ENCODE results near the gene ERCC6L2. TPM values are rescaled to one million over a fixed set of nuclear protein-coding genes. Genes with fewer than 3 reads are reported as not detected.

The ERCC6L2 gene
- total and polyA plus RNA-seq, 9 of the 15 experiments (the other 6 are each of a cell fraction or from before 2014, with no cell fraction given) = 7.8 to 42.8 (median 23.6) TPM

- DNase-seq (ENCODE audit: extremely low read depth in 1 of 4, low spot score in 3 of 4) (no peak), ATAC-seq (no peak), FAIRE-seq (peak; percentile 6)
- intact Hi-C loops (cut with micrococcal nuclease) = no loop called here
- Histone ChIP-seq H3K27me3 (ENCODE audit: control insufficient read depth in 2 of 2, insufficient read depth in 2 of 2, low read length in 2 of 2) (no peaks in the 10 kb centered on the region), H3K9me1 (ENCODE audit: control insufficient read depth, insufficient read depth, low read length) (no peaks in the 10 kb centered on the region), H4K20me1 (replicated peaks; ENCODE audit: control insufficient read depth, insufficient read depth, low read length) (no peaks in the 10 kb centered on the region), H3K36me3 (ENCODE audit: control insufficient read depth, insufficient read depth, low read length) (peaks cover 23% of the 10 kb centered on the region; the same call in 2 of the 3 replicates), H3K9me3 (replicated peaks; ENCODE audit: control insufficient read depth, insufficient read depth, low read depth, low read length) (no peaks in the 10 kb centered on the region), H3K27ac (ENCODE audit: extremely low read depth, low read depth, low read length) (no peak overlapping the region), H3K4me2 (ENCODE audit: insufficient read depth, low read length) (no peak overlapping the region), H3K9ac (ENCODE audit: insufficient read depth in 1 of 2, low read depth in 2 of 2, low read length in 2 of 2) (no peak overlapping the region), H2AFZ (ENCODE audit: low read depth, low read length) (no peak overlapping the region), H3K79me2 (ENCODE audit: control insufficient read depth, insufficient read depth, low read length) (no peaks in the 10 kb centered on the region), H3K4me1 (replicated peaks in 1 of 2; ENCODE audit: control insufficient read depth in 2 of 2, insufficient read depth in 2 of 2, low read length in 2 of 2) (no peaks in the 10 kb centered on the region), H3K4me3 (no peak overlapping the region)
- in situ Hi-C loops (cut with MboI) = no loop called here
- TF ChIP-seq ZBTB17 (CRISPR knock-in tag; IDR thresholded peaks at IDR 0.05) (no peak), CEBPG (CRISPR knock-in tag; IDR thresholded peaks at IDR 0.05) (no peak), CEBPG (tag; conservative IDR thresholded peaks at IDR 0.05 in 1 of 2, IDR thresholded peaks at IDR 0.05 in 1 of 2) (peak; percentile 67 to 72; a peak in 3 of 4 replicates)
- 88% methylated on average over 8 of the region's 8 CpGs for WGBS (ENCODE audit: insufficient coverage, low coverage, missing lambda C conversion rate)
- CTCF ChIA-PET (ENCODE audit: low intra/inter-chr PET ratio) = no interaction called here
- POLR2A ChIA-PET = no interaction called here
- BruUV-seq (replicated peaks) = no TSS peak
Measured at GRCh38 chr9:95980262-95981125, 105.0 kb downstream of the ERCC6L2 start.

DNA sequence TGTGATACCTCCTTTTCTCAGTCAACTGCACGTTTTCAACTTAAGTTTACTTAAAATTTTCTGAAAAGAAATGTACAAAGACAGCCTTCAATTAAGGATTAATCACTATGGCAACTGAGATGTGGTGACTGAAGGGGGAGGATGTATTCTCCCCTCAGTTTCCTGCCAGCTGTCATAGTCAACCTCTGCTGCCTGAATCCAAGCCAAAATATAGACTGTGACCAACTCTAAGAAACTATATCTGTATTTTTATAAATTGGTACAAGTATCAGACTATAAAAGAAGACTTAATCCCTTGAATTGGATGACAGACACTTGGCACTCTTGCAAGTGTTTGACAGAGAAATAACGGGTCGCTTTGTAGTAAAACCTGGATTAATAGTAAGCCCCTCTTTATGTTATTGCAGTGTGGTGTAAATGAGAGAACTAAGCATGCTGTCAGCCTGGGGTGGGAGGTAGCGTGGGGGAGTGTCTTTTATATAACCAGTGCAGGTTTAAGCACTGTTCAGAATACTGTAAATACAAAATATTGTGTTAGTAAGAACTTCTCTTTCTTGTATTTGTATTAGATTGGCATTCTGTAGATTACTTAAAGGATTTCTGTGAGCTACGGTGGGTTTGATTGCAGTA, 106.4 kb downstream of the ERCC6L2 start:
- no peak overlapping the region for H3K4me3 ChIP-seq
- no peaks in the 10 kb centered on the region for H4K20me1 ChIP-seq (replicated peaks; ENCODE audit: control insufficient read depth, insufficient read depth, low read length)
- in situ Hi-C loops (cut with MboI) (no loop called here), intact Hi-C loops (cut with micrococcal nuclease) (no loop called here)
- no peak overlapping the region for H3K4me2 ChIP-seq (ENCODE audit: insufficient read depth, low read length)
- TF ChIP-seq ZBTB7A (IDR thresholded peaks at IDR 0.05; ENCODE audit: borderline replicate concordance, control insufficient read depth, low read depth, low read length) (no peak), RFX1 (IDR thresholded peaks at IDR 0.05) (peak; percentile 33; the same call in 1 of the 2 replicates), RBM25 (IDR thresholded peaks at IDR 0.05; ENCODE audit: low read depth, low read length, severe bottlenecking) (no peak)
- H3K27me3 ChIP-seq (ENCODE audit: control insufficient read depth in 2 of 2, insufficient read depth in 2 of 2, low read length in 2 of 2) = no peaks in the 10 kb centered on the region
- no peaks in the 10 kb centered on the region for H3K79me2 ChIP-seq (ENCODE audit: control insufficient read depth, insufficient read depth, low read length)
- no TSS peak for BruUV-seq (replicated peaks)
- CTCF ChIA-PET (ENCODE audit: low intra/inter-chr PET ratio) = no interaction called here
- H3K9me3 ChIP-seq (replicated peaks; ENCODE audit: control insufficient read depth, insufficient read depth, low read depth, low read length) = no peaks in the 10 kb centered on the region
- no peak overlapping the region for H2AFZ ChIP-seq (ENCODE audit: low read depth, low read length)
- no peak for ATAC-seq
- H3K9ac ChIP-seq (ENCODE audit: insufficient read depth in 1 of 2, low read depth in 2 of 2, low read length in 2 of 2) = no peak overlapping the region
- peaks cover 23% of the 10 kb centered on the region; the same call in 2 of the 3 replicates for H3K36me3 ChIP-seq (ENCODE audit: control insufficient read depth, insufficient read depth, low read length)
- H3K27ac ChIP-seq (ENCODE audit: extremely low read depth, low read depth, low read length) = no peak overlapping the region
- no peak for DNase-seq (ENCODE audit: extremely low read depth in 1 of 4, low spot score in 3 of 4)
- no peak for FAIRE-seq
- H3K9me1 ChIP-seq (ENCODE audit: control insufficient read depth, insufficient read depth, low read length) = no peaks in the 10 kb centered on the region
- POLR2A ChIA-PET = no interaction called here
- H3K4me1 ChIP-seq (replicated peaks in 1 of 2; ENCODE audit: control insufficient read depth in 2 of 2, insufficient read depth in 2 of 2, low read length in 2 of 2) = no peaks in the 10 kb centered on the region
- WGBS (ENCODE audit: insufficient coverage, low coverage, missing lambda C conversion rate) = 67% methylated on average over 5 of the region's 5 CpGs

Measured in K562 (cell line).